Inflammatory macrophage (primary cell): ENCODE data around the gene AGPAT2.
A peak's percentile ranks its signal among the peaks of the same experiment; 100 is the strongest.

ENCODE experiments used
- DNase-seq, 2 donors: peaks; one replicate each; pipeline ENCODE4 v3.0.0-alpha.2; 2020 to 2022

Gene AGPAT2

GRCh38 chr9:136672431-136673087 is 14.7 kb downstream of the AGPAT2 start:
- DNase-seq = no peak

GRCh38 chr9:136671646-136672430 is 15.4 kb downstream of the AGPAT2 start:
- peak in 1 of 2 donors; percentile 29 for DNase-seq

- DNase-seq = no peak
Observed at GRCh38 chr9:136671254-136671614, 16.0 kb downstream of the AGPAT2 start.

- no peak for DNase-seq
Observed at GRCh38 chr9:136670576-136671253, 16.5 kb downstream of the AGPAT2 start.

GRCh38 chr9:136669791-136670464 is 17.3 kb downstream of the AGPAT2 start:
- no peak for DNase-seq

GRCh38 chr9:136668983-136669790 is 18.1 kb downstream of the AGPAT2 start:
- DNase-seq = no peak

GRCh38 chr9:136667940-136668760 is 19.1 kb downstream of the AGPAT2 start:
- no peak for DNase-seq

- no peak for DNase-seq
Observed at GRCh38 chr9:136667214-136667939, 19.9 kb downstream of the AGPAT2 start.

GRCh38 chr9:136666372-136667213 is 20.7 kb downstream of the AGPAT2 start:
- no peak for DNase-seq

GRCh38 chr9:136665704-136666371 is 21.4 kb downstream of the AGPAT2 start:
- DNase-seq = no peak

GRCh38 chr9:136665111-136665703 is 22.1 kb downstream of the AGPAT2 start:
- DNase-seq = peak; percentile 22 to 34

- no peak for DNase-seq
Observed at GRCh38 chr9:136664000-136664915, 23.0 kb downstream of the AGPAT2 start.

GRCh38 chr9:136662656-136663581 is 24.3 kb downstream of the AGPAT2 start, which contains the start of gene EGFL7:
Gene EGFL7, plus strand, starts transcription at chr9:136662916. Its CDS starts 5,367 bp downstream, at chr9:136668283.
- DNase-seq = no peak

- DNase-seq = no peak
Observed at GRCh38 chr9:136662326-136662655, 25.0 kb downstream of the AGPAT2 start.

GRCh38 chr9:136661641-136662325 is 25.5 kb downstream of the AGPAT2 start:
- no peak for DNase-seq
